Activated T-cell treated with anti-CD3 and anti-CD28 coated beads for 48 hours (primary cell): ENCODE data around the gene PARP1.
"Not testable (repeated sequence)": the region's sequence is repeated elsewhere in the genome, so short reads cannot be mapped to it uniquely, and the experiment has no call there.

Experiments used
- DNase-seq: peaks from one replicate; pipeline ENCODE4 v3.0.0-alpha.2; 2020; ENCODE audit warnings: low read depth

Gene PARP1

DNA sequence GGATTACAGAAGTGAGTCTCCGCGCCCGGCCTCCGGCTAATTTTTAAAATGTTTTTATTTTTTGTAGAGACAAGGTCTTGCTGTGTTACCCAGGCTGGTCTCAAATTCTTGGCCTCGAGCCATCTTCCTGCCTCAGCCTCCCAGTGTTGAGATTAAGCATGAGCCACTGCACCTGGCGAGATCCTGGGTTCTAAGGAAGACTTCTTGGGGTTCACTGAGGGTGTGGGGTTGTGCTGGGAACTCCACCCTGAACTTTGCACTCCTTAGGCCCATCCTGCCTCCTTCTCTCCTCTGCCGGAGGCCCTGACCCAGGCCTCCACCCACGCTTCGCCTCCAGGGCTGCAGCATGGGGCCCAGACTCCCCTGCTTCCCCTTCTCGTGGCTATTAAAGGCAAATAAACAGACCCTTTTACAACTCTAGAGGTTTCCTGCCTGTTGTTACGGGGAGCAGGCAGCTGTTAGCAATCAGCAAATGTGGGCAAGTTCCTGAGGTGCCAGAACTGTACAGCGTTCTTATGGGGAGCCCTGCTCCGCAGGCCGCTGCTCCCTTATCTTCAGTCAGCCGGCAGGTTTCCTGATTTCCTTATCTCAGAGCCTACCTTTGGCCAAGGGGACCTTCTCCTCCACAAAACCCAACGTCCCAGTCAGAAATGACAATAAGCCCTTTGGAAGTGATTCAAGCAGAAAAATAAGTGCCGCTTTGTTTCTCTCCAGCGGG, 57.9 kb downstream of the PARP1 start:
- no peak for DNase-seq

DNA sequence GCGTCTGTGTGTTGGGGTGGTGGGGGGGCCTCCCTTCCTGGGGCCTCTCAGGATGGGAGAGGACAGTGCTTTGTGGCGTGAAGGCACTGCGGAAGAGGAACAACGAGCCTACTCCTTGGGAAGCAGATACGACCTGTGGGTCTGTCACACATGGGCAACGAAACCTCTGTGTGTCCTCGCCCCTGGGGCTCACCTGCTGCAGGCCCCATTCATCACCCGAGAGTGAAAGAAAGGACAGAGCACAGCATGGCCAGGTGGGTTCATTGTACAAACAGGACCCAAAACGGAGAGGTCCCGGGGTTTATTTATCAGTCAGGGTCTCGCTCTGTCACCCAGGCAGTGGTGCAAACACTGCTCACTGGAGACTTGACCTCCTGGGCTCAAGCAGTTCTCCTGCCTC, 58.8 kb downstream of the PARP1 start:
- no peak for DNase-seq

DNA sequence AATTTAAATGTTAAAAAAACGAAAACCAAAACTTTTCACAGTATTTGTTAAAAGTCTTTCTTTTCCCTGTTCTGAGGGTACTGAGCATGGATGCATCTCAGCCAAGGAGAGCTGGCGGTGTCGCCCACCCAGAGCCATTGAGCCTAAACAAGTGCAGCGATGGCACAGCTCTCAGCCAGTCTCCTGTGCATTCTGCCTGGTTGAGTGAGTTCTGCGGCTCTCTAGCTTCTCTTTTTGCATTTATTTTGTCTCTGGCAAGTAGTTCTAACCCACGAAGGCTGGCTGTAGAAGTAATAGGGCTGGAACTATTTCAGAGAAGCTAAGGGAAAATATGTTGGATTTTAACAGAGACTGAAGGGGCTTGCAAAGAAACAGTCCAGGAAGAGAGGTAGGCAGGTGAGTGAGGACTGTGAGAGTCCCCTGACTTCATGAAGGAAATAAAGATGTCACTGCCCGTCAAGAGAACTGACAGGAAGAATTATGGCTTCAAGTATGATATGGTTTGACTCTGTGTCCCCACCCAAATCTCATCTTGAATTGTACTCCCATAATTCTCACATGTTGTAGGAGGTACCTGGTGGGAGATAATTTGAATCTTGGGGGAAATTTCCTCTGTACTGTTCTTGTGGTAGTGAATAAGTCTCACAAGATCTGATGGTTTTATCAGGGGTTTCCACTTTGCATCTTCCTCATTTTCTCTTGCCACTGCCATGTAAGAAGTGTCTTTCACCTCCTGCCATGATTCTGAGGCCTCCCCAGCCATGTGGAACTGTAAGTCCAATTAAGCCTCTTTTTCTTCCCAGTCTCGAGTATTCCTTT, 63.2 kb downstream of the PARP1 start:
- no peak for DNase-seq

DNA sequence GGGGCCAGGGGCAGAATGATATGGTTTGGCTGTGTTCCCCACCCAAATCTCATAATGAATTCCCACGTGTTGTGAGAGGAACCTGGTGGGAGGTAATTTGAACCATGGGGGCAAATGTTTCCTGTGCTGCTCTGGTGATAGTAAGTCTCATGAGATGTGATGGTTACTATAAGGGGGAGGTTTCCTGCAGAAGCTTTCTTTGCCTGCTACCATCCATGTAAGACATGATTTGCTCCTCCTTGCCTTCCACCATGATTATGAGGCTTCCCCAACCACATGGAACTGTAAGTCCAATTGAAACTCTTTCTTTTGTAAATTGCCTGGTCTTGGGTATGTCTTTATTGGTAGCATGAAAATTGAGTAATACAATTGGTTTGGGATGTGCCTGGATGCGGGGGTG, 65.2 kb downstream of the PARP1 start:
- no peak for DNase-seq

DNA sequence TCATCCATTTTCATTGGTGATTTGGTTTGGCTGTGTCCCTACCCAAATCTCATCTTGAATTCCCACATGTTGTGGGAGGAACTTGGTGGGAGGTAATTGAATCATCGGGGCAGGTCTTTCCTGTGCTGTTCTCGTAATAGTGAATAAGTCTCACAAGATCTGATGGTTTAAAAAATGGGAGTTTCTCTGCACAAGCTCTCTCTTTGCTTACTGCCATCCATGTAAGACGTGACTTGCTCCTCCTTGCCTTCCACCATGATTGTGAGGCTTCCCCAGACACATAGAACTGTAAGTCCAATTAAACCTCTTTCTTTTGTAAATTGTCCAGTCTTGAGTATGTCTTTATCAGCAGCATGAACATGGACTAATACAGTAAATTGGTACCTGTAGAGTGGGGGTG, 67.8 kb downstream of the PARP1 start:
- not testable (repeated sequence) for DNase-seq

DNA sequence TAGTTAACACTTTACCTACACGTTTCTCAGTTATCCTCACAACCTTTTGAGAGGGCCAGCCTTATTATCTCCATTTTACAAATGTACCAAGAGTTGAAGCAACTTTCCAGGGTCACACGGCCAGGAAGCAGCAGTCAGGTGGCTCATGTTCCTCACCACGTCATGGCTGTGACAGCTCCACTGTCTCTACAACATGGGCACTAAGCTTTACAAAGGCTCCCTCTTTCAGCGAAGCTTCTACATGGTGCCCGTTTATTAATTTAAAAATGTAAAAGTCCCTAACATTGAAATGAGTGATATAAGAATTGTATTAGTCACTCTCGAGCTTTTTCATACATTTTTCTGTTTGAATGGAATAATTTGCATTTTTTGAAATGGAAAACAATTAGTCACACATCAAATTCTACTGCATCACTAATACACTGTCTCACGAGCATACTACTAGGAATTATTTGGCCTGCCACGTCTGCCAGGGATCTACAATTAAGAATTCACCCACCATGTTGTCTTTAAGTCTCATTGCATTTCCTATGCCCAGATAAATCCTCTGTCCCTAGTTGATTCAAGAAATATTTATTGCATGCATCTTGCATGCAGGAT, 70.5 kb downstream of the PARP1 start:
- DNase-seq, result no peak

DNA sequence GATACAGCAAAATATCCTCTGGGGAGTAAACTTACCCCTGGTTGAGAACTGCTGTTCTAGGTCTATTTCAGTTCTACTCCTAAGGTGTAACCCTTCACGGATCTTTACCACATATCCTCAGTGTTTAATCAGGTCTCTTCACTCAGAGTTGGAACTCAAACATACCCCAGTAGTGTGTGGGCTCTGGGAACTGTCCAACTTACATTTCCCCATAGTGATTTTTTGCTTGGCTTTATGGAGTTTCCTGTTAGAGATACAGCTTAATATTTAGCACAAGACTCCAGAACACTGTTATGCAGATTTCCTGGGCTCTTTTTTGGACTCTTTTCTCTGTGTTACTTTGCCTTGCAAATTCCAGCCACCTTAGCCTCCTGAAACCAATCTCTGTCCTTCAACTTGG, 72.2 kb downstream of the PARP1 start:
- no peak for DNase-seq

DNA sequence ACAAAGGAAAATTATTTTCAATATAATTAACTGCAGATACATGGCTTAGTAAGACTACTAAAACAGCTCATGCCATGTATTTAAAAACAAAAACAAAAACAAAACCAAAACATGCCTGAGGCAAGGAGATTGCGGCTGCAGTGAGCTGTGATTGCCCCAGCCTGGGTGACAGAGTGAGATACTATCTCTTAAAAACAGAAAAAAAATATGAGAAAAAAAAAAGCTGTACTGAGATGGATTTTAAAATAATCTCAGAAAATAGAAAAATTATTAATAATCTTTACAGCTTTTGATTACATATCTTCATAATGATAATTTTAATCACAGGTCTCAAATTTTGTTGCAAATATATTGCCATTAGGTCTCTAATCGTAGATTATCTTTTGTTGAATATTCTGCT, 74.9 kb downstream of the PARP1 start:
- DNase-seq, result no peak

DNA sequence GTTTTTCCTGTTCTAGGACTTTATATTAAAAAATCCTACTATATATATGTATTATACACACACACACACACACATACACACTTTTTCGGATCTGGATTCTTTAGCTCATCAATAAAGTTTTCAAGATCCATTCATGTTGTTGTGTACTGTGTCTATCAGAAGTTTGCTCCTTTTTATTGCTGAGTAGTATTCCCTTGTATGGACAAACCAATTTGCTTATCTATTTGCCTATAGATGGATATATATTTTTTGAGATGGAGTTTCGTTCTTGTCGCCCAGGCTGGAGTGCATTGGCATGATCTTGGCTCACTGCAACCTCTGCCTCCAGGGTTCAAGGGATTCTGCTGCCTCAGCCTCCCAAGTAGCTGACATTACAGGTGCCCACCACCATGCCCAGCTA, 78.7 kb downstream of the PARP1 start:
- DNase-seq, result no peak

DNA sequence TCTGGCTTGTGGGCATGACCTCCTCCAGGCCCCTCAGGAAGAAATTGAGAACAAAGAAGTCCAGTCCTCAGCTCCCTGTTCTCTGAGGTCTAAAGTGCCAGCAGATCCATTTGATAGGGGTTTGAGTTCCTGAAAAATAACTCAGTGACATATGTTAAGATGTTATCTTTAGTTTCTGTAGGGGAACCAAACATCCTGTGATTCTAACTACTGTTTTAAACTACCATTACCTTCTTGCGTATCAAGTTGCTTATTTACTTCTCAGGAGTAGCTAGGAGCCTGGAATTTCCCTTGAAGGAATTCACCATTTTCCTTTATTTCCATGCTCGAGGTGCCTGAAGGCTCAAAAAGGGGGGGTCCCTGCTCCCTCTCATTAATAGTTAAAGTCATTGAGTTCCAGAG, 80.1 kb downstream of the PARP1 start:
- no peak for DNase-seq

DNA sequence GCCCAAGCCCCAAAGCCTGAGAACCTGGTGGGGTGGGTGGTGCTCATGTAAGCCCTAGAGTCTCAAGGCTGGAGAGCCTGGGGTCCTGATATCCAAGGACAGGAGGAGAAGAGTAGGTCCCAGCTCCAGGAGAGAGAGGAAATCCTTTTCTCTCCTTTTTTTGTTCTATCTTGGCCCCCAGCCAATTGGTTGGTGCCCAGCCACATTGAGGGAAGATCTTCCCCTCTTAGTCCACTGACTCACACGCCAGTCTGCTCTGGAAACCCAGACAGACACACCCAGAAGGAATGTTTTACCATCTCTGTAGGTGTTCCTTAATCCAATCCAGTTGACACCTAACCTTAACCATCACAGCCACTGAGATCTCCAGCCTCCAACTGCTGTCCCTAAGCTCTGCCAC, 82.7 kb downstream of the PARP1 start:
- DNase-seq, result no peak

DNA sequence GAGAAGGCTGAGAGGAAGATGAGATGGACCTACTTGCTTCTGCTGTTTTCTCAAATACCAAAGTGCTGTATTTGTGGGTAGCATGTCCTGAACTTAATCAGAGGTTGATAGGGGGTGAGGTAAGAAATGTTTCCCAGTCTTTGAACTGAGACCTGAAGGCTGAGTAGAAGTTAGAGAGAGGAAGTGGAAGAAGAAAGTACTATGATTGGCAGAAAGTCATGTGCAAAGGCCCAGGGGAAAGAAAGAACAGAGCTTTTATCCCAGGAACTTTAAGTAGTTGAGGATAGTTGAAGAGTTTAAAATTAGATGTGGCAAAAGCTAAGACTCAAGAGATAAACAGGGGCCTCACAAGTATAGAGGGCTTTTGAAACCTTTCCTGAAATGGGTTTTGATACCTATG, 83.4 kb downstream of the PARP1 start:
- no peak for DNase-seq

DNA sequence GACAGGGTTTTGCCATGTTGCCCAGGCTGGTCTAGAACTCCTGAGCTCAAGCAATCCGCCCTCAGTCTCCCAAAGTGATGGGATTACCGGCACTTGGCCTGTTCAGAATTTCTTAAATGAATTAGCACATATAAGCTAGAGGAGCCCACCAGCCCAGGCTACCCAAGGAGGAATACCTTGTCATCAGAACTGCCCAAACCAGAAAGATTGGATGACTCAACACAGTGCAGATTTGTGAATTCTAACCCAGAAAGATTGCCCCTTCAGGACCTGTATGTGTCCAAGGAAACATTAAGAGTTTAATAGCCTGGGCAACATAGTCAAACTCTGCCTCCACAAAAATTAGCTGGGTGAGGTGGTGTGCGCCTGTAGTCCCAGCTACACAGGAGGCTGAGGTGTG, 84.9 kb downstream of the PARP1 start:
- DNase-seq, result no peak

DNA sequence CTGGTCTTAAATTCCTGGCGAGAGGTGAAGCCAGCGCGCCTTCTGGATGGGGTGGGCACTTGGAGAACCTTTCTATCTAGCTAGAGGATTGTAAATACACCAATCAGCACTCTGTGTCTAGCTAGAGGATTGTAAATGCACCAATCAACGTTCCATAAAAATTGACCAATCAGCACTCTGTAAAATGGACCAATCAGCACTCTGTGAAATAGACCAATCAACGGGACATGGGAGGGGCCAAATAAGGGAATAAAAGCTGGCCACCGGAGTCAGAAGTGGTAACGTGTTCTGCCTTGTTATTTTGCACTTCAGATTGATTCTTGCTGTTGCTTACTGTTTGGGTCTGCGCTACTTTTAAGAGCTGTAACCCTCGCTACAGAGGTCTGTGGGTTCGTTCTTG, 87.0 kb downstream of the PARP1 start:
- no peak for DNase-seq

DNA sequence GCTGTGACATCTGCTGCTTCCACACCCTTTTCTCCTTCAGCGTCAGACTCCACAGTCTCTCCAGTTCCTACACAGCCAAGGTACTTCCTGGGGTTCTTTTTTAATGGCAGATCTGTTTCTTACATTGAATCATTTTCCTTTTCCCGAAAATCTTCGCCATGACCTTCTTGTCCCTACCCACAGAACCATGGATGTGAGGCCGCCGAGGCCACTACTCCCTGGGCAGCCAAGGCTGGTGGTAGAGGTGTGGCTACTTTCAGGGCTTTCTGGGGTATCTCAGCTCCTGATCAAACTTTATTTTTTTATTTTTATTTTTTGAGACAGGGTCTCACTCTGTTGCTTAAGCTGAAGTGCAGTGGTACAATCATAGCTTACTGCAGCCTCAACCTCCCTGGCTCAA, 89.4 kb downstream of the PARP1 start:
- DNase-seq, result no peak

DNA sequence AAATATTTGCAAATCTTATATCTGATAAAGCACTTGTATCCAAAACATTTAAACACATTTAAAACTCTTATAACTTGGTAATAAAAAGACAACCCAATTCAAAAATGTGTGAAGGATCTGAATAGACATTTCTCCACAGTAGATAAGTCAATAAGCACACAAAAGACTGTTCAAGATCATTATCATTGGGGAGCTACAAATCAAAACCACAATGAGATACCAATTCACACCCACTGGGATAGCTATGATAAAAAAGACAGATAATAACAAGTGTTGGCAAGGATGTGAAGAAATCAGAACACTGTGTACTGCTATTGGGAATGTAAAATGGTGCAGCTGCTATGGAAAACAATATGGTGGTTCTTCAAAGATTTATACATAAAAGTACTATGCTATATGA, 93.8 kb downstream of the PARP1 start:
- no peak for DNase-seq

DNA sequence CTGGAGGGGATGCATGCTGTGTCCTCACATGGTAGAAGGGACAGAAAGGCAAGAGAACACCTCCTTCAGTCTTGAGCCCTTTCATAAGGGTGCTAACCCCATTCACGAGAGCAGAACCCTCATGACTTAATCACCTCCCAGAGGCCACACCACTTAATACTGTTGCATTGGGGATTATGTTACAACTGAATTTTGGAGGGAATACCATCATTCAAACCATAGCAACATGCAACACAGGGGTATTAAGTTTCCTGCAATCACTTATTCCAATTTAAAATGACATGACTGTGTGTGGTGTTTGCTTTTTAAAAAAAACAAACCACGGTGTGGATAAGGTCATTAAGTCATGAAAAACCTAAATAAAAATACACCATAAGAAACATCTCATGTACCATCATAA, 95.8 kb downstream of the PARP1 start:
- DNase-seq, result no peak

DNA sequence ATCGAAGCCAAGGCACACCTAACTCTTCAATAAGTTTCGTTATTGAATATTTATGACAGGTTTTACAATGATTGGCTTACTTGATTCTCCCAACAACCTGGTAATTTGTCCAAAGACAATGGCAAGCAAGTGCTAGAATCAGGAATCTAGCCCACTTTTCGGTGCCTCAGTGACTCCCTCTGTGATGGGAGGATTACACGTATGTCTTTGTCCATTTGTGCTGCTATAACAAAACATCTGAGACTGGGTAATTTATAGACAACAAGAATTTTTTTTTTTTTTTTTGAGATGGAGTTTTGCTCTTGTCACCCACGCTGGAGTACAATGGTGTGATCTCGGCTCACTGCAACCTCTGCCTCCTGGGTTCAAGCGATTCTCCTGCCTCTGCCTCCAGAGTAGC, 96.5 kb downstream of the PARP1 start:
- DNase-seq, result no peak
